ENCODE data around the gene ST7.

The ST7 gene

GRCh38 chr7:117045927-117046710, 92.8 kb downstream of the ST7 start:
- Mint-ChIP-seq H3K36me3 (ENCODE audit: low read depth) (no peaks in the 10 kb centered on the region), H3K4me1 (ENCODE audit: low read depth) (peaks cover 17% of the 10 kb centered on the region), H3K27me3 (ENCODE audit: low read depth) (peaks cover 18% of the 10 kb centered on the region), H3K9me3 (no peaks in the 10 kb centered on the region), H3K27ac (no peak overlapping the region), H3K4me3 (no peak overlapping the region)
- no peak for DNase-seq (ENCODE audit: low spot score)

- H3K9me3 Mint-ChIP-seq: no peaks in the 10 kb centered on the region
- H3K4me3 Mint-ChIP-seq: no peak overlapping the region
- H3K4me1 Mint-ChIP-seq (ENCODE audit: low read depth): peaks cover 20% of the 10 kb centered on the region
- no peaks in the 10 kb centered on the region for H3K36me3 Mint-ChIP-seq (ENCODE audit: low read depth)
- H3K27ac Mint-ChIP-seq: no peak overlapping the region
- no peak for DNase-seq (ENCODE audit: low spot score)
- H3K27me3 Mint-ChIP-seq (ENCODE audit: low read depth): peaks cover 19% of the 10 kb centered on the region
These were observed 94.2 kb downstream of the ST7 start for GRCh38 chr7:117047496-117047895.

GRCh38 chr7:117048114-117048866, 95.0 kb downstream of the ST7 start:
- H3K4me1 Mint-ChIP-seq (ENCODE audit: low read depth): peaks cover 20% of the 10 kb centered on the region
- H3K4me3 Mint-ChIP-seq: peak overlapping the region; percentile 77
- no peak for DNase-seq (ENCODE audit: low spot score)
- H3K27me3 Mint-ChIP-seq (ENCODE audit: low read depth): peaks cover 22% of the 10 kb centered on the region
- peak overlapping the region; percentile 58 for H3K27ac Mint-ChIP-seq
- no peaks in the 10 kb centered on the region for H3K36me3 Mint-ChIP-seq (ENCODE audit: low read depth)
- H3K9me3 Mint-ChIP-seq: no peaks in the 10 kb centered on the region

GRCh38 chr7:117048882-117049281, 95.6 kb downstream of the ST7 start:
- Mint-ChIP-seq H3K9me3 (no peaks in the 10 kb centered on the region), H3K4me1 (ENCODE audit: low read depth) (peaks cover 20% of the 10 kb centered on the region), H3K4me3 (peak overlapping the region; percentile 77), H3K27ac (peak overlapping the region; percentile 58), H3K27me3 (ENCODE audit: low read depth) (peaks cover 18% of the 10 kb centered on the region), H3K36me3 (ENCODE audit: low read depth) (no peaks in the 10 kb centered on the region)
- DNase-seq (ENCODE audit: low spot score): no peak

GRCh38 chr7:117051808-117052207, 98.5 kb downstream of the ST7 start:
- no peak overlapping the region for H3K4me3 Mint-ChIP-seq
- no peaks in the 10 kb centered on the region for H3K9me3 Mint-ChIP-seq
- peaks cover 7% of the 10 kb centered on the region for H3K27me3 Mint-ChIP-seq (ENCODE audit: low read depth)
- no peaks in the 10 kb centered on the region for H3K36me3 Mint-ChIP-seq (ENCODE audit: low read depth)
- peaks cover 20% of the 10 kb centered on the region for H3K4me1 Mint-ChIP-seq (ENCODE audit: low read depth)
- DNase-seq (ENCODE audit: low spot score): no peak
- H3K27ac Mint-ChIP-seq: no peak overlapping the region

- H3K27ac Mint-ChIP-seq: no peak overlapping the region
- DNase-seq (ENCODE audit: low spot score): no peak
- no peaks in the 10 kb centered on the region for H3K36me3 Mint-ChIP-seq (ENCODE audit: low read depth)
- H3K4me3 Mint-ChIP-seq: no peak overlapping the region
- H3K9me3 Mint-ChIP-seq: no peaks in the 10 kb centered on the region
- H3K27me3 Mint-ChIP-seq (ENCODE audit: low read depth): peaks cover 11% of the 10 kb centered on the region
- H3K4me1 Mint-ChIP-seq (ENCODE audit: low read depth): peaks cover 14% of the 10 kb centered on the region
These were observed 100.1 kb downstream of the ST7 start for GRCh38 chr7:117053432-117053831.

GRCh38 chr7:117061751-117062150, 108.5 kb downstream of the ST7 start:
- peaks cover 9% of the 10 kb centered on the region for H3K27me3 Mint-ChIP-seq (ENCODE audit: low read depth)
- H3K9me3 Mint-ChIP-seq: no peaks in the 10 kb centered on the region
- no peak overlapping the region for H3K27ac Mint-ChIP-seq
- no peak overlapping the region for H3K4me3 Mint-ChIP-seq
- no peaks in the 10 kb centered on the region for H3K36me3 Mint-ChIP-seq (ENCODE audit: low read depth)
- no peak for DNase-seq (ENCODE audit: low spot score)
- no peaks in the 10 kb centered on the region for H3K4me1 Mint-ChIP-seq (ENCODE audit: low read depth)

GRCh38 chr7:117062300-117062699, 109.0 kb downstream of the ST7 start:
- Mint-ChIP-seq H3K4me3 (no peak overlapping the region), H3K27ac (no peak overlapping the region), H3K4me1 (ENCODE audit: low read depth) (no peaks in the 10 kb centered on the region), H3K27me3 (ENCODE audit: low read depth) (peaks cover 9% of the 10 kb centered on the region), H3K36me3 (ENCODE audit: low read depth) (no peaks in the 10 kb centered on the region), H3K9me3 (no peaks in the 10 kb centered on the region)
- DNase-seq (ENCODE audit: low spot score): no peak

- H3K9me3 Mint-ChIP-seq: no peaks in the 10 kb centered on the region
- H3K4me3 Mint-ChIP-seq: no peak overlapping the region
- H3K27ac Mint-ChIP-seq: no peak overlapping the region
- DNase-seq (ENCODE audit: low spot score): no peak
- H3K27me3 Mint-ChIP-seq (ENCODE audit: low read depth): peaks cover 7% of the 10 kb centered on the region
- peaks cover 11% of the 10 kb centered on the region for H3K4me1 Mint-ChIP-seq (ENCODE audit: low read depth)
- H3K36me3 Mint-ChIP-seq (ENCODE audit: low read depth): no peaks in the 10 kb centered on the region
These were observed 111.4 kb downstream of the ST7 start for GRCh38 chr7:117064688-117065087.

- Mint-ChIP-seq H3K36me3 (ENCODE audit: low read depth) (no peaks in the 10 kb centered on the region), H3K4me3 (no peak overlapping the region), H3K9me3 (no peaks in the 10 kb centered on the region), H3K27me3 (ENCODE audit: low read depth) (peaks cover 3% of the 10 kb centered on the region), H3K4me1 (ENCODE audit: low read depth) (peaks cover 11% of the 10 kb centered on the region), H3K27ac (no peak overlapping the region)
- DNase-seq (ENCODE audit: low spot score): no peak
These were observed 112.4 kb downstream of the ST7 start for GRCh38 chr7:117065571-117066150.

- Mint-ChIP-seq H3K27me3 (ENCODE audit: low read depth) (peaks cover 3% of the 10 kb centered on the region), H3K9me3 (no peaks in the 10 kb centered on the region), H3K4me3 (no peak overlapping the region), H3K4me1 (ENCODE audit: low read depth) (peaks cover 11% of the 10 kb centered on the region), H3K36me3 (ENCODE audit: low read depth) (no peaks in the 10 kb centered on the region), H3K27ac (no peak overlapping the region)
- DNase-seq (ENCODE audit: low spot score): no peak
These were observed 113.4 kb downstream of the ST7 start for GRCh38 chr7:117066668-117067067.

GRCh38 chr7:117067340-117067739, 114.0 kb downstream of the ST7 start:
- Mint-ChIP-seq H3K27me3 (ENCODE audit: low read depth) (peaks cover 3% of the 10 kb centered on the region), H3K4me1 (ENCODE audit: low read depth) (peaks cover 11% of the 10 kb centered on the region), H3K4me3 (no peak overlapping the region), H3K27ac (no peak overlapping the region), H3K9me3 (no peaks in the 10 kb centered on the region), H3K36me3 (ENCODE audit: low read depth) (no peaks in the 10 kb centered on the region)
- DNase-seq (ENCODE audit: low spot score): no peak

GRCh38 chr7:117068511-117069145, 115.3 kb downstream of the ST7 start:
- no peaks in the 10 kb centered on the region for H3K9me3 Mint-ChIP-seq
- H3K27me3 Mint-ChIP-seq (ENCODE audit: low read depth): peaks cover 3% of the 10 kb centered on the region
- H3K4me1 Mint-ChIP-seq (ENCODE audit: low read depth): peaks cover 11% of the 10 kb centered on the region
- H3K4me3 Mint-ChIP-seq: no peak overlapping the region
- no peaks in the 10 kb centered on the region for H3K36me3 Mint-ChIP-seq (ENCODE audit: low read depth)
- no peak overlapping the region for H3K27ac Mint-ChIP-seq
- DNase-seq (ENCODE audit: low spot score): no peak

- Mint-ChIP-seq H3K9me3 (no peaks in the 10 kb centered on the region), H3K27ac (no peak overlapping the region), H3K4me1 (ENCODE audit: low read depth) (peaks cover 11% of the 10 kb centered on the region), H3K27me3 (ENCODE audit: low read depth) (peaks cover 3% of the 10 kb centered on the region), H3K4me3 (no peak overlapping the region), H3K36me3 (ENCODE audit: low read depth) (no peaks in the 10 kb centered on the region)
- DNase-seq (ENCODE audit: low spot score): no peak
These were observed 116.1 kb downstream of the ST7 start for GRCh38 chr7:117069379-117069778.
